Activated naive CD8-positive, alpha-beta T cell treated with anti-CD3 and anti-CD28 coated beads, Interleukin-2, amount 10 ng/mL, durations not matched to agents 7 days and 5 days (primary cell): Measurements from ENCODE around the gene ADIG. TPM values are rescaled to one million over a fixed set of nuclear protein-coding genes. Genes with fewer than 3 reads are reported as not detected.

Source experiments
- ATAC-seq: fragments of 150-1000 bp; cut with Tn5 transposase; one replicate; pipeline ENCODE4 v1.10.0; 2021; ENCODE audit warnings: low read depth, moderate library complexity
- POLR2A ChIA-PET: fragments of 350-600 bp; sonication (Branson Sonifier 250); formaldehyde crosslinking; loops from one replicate; lab custom pipeline; 2021; ENCODE audit warnings: antibody characterized with exemption; lab: Charles Lee
- DNase-seq: peaks from one replicate; pipeline ENCODE4 v3.0.0; 2021
- H3K27ac Mint-ChIP-seq: one replicate; pipeline ENCODE4 v1.8.0; 2022; ENCODE audit warnings: mild to moderate bottlenecking, mixed read lengths
- H3K27me3 Mint-ChIP-seq: one replicate; pipeline ENCODE4 v1.8.0; 2022; ENCODE audit warnings: mild to moderate bottlenecking, moderate library complexity, mixed read lengths
- H3K36me3 Mint-ChIP-seq: one replicate; pipeline ENCODE4 v1.8.0; 2021; ENCODE audit warnings: mild to moderate bottlenecking, mixed read lengths
- H3K4me1 Mint-ChIP-seq: one replicate; pipeline ENCODE4 v1.8.0; 2021; ENCODE audit warnings: mixed read lengths
- H3K4me3 Mint-ChIP-seq: one replicate; pipeline ENCODE4 v1.8.0; 2022; ENCODE audit warnings: mild to moderate bottlenecking, moderate library complexity, mixed read lengths
- H3K9me3 Mint-ChIP-seq: one replicate; pipeline ENCODE4 v1.8.0; 2021; ENCODE audit warnings: mixed read lengths
- total RNA-seq, 2 experiments: library from RNA; stranded (reverse); gene quantifications; one replicate each; pipeline ENCODE4 v1.2.3, GENCODE V29; 2021

The ADIG gene
- total RNA-seq, 2 experiments from 2014 or later, result not detected

DNA sequence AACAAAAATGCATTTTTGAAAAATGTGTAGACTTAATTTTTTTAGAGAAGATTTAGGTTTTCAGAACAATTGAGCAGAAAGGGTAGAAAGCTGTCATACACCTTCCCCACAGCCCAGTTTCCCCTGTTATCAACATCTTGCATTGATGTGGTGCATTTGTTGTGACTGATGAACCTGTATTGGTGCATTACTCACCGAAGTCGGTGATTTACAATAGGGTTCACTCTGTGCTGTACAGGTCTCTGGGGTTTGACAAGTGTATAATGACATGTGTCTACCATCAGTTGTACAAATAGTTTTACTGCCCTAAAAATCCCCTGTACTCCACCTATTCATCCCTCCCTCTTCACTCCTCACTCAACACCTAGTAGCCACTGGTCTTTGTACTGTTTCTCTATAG, 23.8 kb upstream of the ADIG start:
- Mint-ChIP-seq H3K4me1 (no peaks in the 10 kb centered on the region), H3K27ac (no peak overlapping the region)
- POLR2A ChIA-PET, result no interaction called here

DNA sequence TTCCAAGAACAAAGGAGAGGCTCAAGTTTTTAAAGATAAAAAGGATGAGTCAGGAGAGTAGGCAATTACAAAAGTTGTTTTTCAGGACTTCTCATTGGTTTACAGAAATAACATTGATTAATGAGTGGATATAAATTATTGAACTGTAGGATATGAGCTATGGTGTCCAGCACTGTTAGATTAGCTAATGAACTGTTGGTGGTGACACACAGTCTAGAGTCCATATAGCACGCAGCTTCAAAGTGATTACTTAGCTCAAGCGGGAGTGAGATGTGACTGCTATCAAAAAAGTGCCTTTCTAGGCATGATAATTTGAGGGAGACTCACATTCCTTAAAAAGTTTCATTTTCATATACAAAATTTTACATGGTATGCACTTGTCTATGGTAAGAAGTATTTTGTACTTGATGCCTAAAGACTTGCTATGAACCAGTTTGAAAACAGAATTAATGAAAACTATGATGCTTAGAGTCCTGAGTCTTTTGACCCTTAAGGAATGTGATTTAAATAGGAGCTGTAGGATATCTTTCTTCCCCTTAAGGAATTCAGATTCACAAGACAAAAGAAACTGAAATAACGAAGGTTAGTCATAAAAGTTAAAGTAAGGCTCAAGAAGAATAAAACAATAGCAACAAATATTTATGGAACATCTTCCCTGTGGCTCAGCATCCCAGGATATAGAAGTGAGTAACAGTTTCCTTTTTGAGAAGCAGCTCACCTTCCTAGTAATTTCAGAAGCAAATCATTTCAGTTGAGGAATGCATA, 22.2 kb upstream of the ADIG start:
- POLR2A ChIA-PET, result no interaction called here
- no peak for DNase-seq
- no peaks in the 10 kb centered on the region for H3K4me1 Mint-ChIP-seq
- H3K27ac Mint-ChIP-seq, result no peak overlapping the region
- H3K27me3 Mint-ChIP-seq, result no peaks in the 10 kb centered on the region
- no peak overlapping the region for H3K4me3 Mint-ChIP-seq
- no peaks in the 10 kb centered on the region for H3K9me3 Mint-ChIP-seq
- no peak for ATAC-seq
- peaks cover 21% of the 10 kb centered on the region for H3K36me3 Mint-ChIP-seq

More for the DNA sequence above, 23.8 kb upstream of the ADIG start:
- no peak for ATAC-seq
- Mint-ChIP-seq H3K4me3 (no peak overlapping the region), H3K27me3 (no peaks in the 10 kb centered on the region), H3K9me3 (no peaks in the 10 kb centered on the region), H3K36me3 (peaks cover 21% of the 10 kb centered on the region)
- DNase-seq, result no peak

DNA sequence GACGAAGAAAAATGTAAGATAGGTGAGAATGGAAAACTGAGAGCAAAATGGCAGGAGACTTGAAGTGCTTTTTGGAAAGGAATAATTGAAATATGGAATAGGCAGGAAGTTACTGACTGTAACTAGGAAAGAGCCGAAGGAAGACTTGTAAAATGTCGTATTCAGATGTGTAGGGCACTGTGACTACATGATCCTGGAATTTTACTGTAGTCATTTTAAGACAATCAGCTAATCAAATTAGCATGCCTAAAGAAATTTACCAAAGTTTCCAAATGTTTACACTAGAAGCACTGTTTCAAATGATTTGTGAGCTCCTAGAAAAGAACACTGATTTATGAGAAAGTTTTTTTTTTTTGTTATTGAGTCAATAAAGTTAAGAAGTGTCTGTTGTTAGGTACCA, 21.2 kb upstream of the ADIG start:
- H3K9me3 Mint-ChIP-seq, result no peaks in the 10 kb centered on the region
- no peaks in the 10 kb centered on the region for H3K4me1 Mint-ChIP-seq
- POLR2A ChIA-PET, result no interaction called here
- no peak overlapping the region for H3K27ac Mint-ChIP-seq
- DNase-seq, result no peak
- H3K27me3 Mint-ChIP-seq, result no peaks in the 10 kb centered on the region
- no peak for ATAC-seq
- no peak overlapping the region for H3K4me3 Mint-ChIP-seq
- peaks cover 17% of the 10 kb centered on the region for H3K36me3 Mint-ChIP-seq

DNA sequence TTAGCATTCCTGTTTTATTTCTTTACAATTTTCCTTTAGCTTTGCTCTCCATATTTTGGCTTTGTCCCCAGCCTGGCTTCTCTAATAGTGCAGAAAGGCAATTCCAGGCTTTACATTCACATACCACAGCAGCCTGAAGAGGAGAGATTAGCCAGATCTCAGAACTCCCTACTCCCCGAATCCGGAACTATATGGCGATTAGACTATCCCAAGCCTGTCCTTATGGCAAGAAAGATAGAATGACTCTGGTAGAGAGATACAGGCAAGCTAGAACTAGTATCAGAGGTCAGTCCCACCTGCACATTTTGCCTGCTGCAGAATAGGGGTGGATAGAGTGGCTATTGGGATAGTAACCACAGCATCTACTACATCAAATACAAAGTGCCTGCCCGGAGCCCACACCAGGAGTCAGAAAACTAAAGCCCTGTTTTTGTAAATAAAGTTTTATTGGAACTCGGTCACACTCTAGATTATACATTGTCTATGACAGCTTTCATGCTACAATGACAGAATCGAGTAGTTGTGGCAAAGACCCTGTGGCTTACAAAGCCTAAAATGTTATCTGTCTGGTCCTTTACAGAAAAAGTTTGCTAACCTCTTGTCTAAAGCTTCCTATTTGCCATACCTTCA, 17.1 kb upstream of the ADIG start:
- POLR2A ChIA-PET, result no interaction called here
- H3K9me3 Mint-ChIP-seq, result no peaks in the 10 kb centered on the region
- H3K36me3 Mint-ChIP-seq, result peaks cover 11% of the 10 kb centered on the region
- ATAC-seq, result no peak
- no peaks in the 10 kb centered on the region for H3K4me1 Mint-ChIP-seq
- no peak for DNase-seq
- no peak overlapping the region for H3K27ac Mint-ChIP-seq
- no peak overlapping the region for H3K4me3 Mint-ChIP-seq
- no peaks in the 10 kb centered on the region for H3K27me3 Mint-ChIP-seq

DNA sequence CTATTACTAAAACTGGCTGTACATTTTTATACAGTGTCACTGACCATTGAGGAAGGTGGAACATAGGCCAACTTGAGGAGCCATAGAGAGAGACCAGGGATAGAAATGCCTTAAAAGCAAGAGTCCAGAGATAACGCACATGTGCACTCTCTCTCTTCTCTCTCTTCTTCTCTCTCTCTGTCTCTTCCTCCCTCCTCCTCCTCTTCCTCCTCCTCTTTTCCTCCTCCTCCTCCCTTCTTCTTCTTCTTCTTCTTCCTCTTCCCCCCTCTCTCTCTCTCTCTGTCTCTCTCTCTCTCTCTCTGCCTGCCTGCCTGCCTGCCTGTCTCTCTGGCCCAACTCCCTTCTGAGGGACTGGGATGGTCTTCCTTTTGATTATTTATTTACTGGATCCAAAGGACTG, 16.3 kb upstream of the ADIG start:
- H3K27me3 Mint-ChIP-seq, result no peaks in the 10 kb centered on the region
- POLR2A ChIA-PET, result no interaction called here
- H3K4me3 Mint-ChIP-seq, result no peak overlapping the region
- no peaks in the 10 kb centered on the region for H3K9me3 Mint-ChIP-seq
- H3K27ac Mint-ChIP-seq, result no peak overlapping the region
- DNase-seq (no peak), ATAC-seq (no peak)
- peaks cover 6% of the 10 kb centered on the region for H3K36me3 Mint-ChIP-seq
- no peaks in the 10 kb centered on the region for H3K4me1 Mint-ChIP-seq

DNA sequence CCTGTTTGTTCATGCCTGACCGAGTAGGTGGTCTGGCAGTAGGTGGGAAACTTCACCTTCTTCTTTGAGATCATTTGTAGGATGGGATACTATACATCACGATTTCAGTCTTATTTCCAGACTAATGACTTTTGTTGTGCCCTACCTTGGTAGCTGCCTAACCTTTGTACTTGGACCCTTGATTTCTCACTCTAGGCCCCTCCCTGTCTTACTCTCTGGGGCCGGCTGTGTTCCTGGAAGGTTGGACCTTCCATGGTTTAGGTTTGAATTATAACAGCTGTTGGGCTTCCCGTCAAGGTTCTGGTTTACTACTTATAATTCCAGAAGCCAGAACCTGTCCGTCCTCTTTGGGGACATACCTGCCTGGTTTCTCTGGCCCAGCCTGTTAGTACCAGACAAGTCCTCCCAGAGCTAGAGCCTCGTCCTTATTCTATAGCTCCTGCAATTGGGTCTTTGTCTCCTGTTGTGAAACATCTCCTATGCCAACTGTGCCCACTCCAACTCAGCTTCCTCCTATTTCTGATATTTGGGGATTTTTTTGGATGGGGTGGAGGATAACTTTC, 14.9 kb upstream of the ADIG start:
- no peaks in the 10 kb centered on the region for H3K27me3 Mint-ChIP-seq
- ATAC-seq (no peak), DNase-seq (no peak)
- POLR2A ChIA-PET, result no interaction called here
- H3K4me3 Mint-ChIP-seq, result no peak overlapping the region
- H3K27ac Mint-ChIP-seq, result no peak overlapping the region
- H3K9me3 Mint-ChIP-seq, result no peaks in the 10 kb centered on the region
- H3K4me1 Mint-ChIP-seq, result no peaks in the 10 kb centered on the region
- peaks cover 10% of the 10 kb centered on the region for H3K36me3 Mint-ChIP-seq

DNA sequence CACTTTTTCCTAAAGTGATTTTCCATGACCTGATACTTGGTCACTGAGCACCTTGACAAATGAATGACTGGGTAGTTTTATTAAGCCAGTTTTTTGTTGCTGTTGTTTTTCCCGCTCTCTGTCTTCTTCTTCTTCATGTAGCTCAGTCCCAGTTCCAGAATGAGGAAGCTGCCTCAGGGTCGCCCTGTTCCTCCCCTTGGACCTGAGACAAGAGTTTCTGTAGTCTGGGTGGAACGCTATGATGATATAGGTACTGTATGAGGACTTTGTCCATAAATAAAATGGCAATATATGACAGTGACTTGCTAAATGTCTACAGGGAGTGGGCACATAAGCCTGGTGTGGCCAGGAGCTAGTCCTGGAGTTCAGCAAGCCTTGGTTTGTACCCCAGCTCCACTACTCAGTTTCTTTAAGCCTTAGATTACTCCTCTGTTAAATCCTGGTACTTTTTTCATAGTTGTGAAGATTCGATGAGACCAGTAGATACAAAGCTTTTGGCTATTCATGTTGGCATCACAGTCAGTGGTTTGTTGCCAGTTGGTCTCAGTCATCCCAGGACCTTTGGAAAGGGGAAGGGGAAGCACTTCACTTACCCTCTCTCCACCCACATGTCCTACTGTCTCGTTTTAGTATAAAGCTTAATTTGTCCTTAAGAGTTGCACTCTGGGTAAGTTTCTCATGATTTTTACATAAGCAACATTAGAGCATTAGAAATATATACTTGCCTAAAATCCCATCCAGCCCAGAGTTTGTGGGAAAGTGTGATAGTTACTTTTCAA, 11.1 kb upstream of the ADIG start:
- DNase-seq (no peak), ATAC-seq (no peak)
- POLR2A ChIA-PET, result no interaction called here
- no peaks in the 10 kb centered on the region for H3K9me3 Mint-ChIP-seq
- no peak overlapping the region for H3K27ac Mint-ChIP-seq
- H3K27me3 Mint-ChIP-seq, result no peaks in the 10 kb centered on the region
- H3K4me1 Mint-ChIP-seq, result no peaks in the 10 kb centered on the region
- H3K4me3 Mint-ChIP-seq, result no peak overlapping the region
- H3K36me3 Mint-ChIP-seq, result peaks cover 14% of the 10 kb centered on the region

DNA sequence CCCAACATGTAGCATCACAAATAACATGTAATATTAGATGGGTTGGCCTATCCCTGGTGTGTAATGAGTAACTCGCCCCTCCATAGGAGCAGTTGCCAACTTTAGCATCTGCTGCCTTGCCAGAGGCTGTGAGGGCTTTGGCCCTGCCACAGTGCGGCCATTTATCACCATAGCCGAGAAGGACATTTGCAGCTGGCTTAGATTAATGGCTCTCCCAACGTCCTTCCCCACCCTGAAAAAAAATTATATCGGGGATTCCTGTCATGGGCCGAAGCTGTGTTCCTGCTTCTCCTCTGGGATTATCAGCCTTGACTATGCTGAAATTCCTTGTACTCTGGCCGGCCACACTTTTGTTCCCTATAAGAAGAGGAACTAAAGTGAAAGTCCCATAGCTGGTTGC, 7.6 kb upstream of the ADIG start:
- Mint-ChIP-seq H3K9me3 (no peaks in the 10 kb centered on the region), H3K36me3 (peaks cover 16% of the 10 kb centered on the region), H3K4me3 (no peak overlapping the region), H3K27ac (no peak overlapping the region), H3K27me3 (no peaks in the 10 kb centered on the region), H3K4me1 (no peaks in the 10 kb centered on the region)
- DNase-seq (no peak), ATAC-seq (no peak)
- POLR2A ChIA-PET, result no interaction called here

DNA sequence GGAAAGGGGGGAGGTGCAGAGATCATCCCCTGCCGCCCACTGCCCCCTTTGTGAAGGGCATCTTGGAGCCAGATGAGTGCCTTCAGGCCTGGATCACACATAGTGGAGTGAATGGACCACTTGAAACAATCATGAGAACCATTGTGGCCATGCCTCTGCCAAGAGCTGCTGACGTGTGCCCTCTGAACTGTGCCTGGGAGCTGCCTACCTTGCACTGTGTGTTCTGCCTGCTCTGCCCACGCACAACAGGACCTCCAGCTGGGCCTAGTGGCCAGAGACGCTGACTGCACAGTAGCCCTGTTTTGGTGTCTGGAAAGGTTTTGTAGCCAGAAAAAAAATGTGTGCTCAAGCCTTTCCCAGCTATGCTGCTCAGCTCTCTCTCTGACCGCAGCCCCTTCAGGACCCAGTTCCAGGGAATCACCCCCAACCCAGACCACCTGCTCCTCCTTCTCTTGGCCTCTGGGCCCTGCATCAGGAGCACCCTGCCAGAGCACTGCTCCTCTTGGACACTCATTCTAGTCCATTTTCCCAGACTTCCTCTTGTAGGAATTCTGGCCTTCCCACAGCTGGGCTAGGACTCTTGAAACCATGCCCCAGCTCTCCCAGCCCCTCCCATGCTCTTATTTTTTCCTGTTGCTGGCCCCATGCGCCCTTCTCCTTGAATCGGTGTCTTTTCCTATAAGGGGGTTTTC, 1.6 kb upstream of the ADIG start:
- Mint-ChIP-seq H3K4me1 (no peaks in the 10 kb centered on the region), H3K9me3 (no peaks in the 10 kb centered on the region), H3K27me3 (peaks cover 5% of the 10 kb centered on the region), H3K27ac (no peak overlapping the region), H3K4me3 (no peak overlapping the region), H3K36me3 (peaks cover 8% of the 10 kb centered on the region)
- POLR2A ChIA-PET, result no interaction called here
- ATAC-seq (no peak), DNase-seq (no peak)

DNA sequence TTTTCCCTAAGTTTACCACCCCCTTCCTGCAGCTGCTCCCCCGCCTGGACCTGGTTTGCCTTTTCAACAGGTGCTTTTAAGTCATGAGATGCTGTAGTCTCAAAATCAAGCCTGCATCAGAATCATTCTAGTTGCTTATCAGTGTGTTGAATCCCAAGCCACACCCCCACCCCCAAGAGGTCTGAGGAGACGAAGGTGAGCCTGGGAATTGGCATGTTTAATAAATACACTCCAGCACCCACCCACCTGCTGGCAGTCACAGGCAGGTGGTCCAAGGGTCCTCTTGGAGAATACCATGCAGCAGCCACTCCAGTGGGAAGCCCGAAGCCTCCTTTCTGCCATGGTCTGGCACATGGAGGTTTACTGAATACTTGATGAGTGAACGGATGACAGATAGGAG, 1.1 kb upstream of the ADIG start:
- peaks cover 6% of the 10 kb centered on the region for H3K27me3 Mint-ChIP-seq
- H3K27ac Mint-ChIP-seq, result no peak overlapping the region
- H3K9me3 Mint-ChIP-seq, result no peaks in the 10 kb centered on the region
- H3K4me3 Mint-ChIP-seq, result no peak overlapping the region
- POLR2A ChIA-PET, result no interaction called here
- H3K36me3 Mint-ChIP-seq, result peaks cover 5% of the 10 kb centered on the region
- DNase-seq, result no peak
- no peak for ATAC-seq
- no peaks in the 10 kb centered on the region for H3K4me1 Mint-ChIP-seq

DNA sequence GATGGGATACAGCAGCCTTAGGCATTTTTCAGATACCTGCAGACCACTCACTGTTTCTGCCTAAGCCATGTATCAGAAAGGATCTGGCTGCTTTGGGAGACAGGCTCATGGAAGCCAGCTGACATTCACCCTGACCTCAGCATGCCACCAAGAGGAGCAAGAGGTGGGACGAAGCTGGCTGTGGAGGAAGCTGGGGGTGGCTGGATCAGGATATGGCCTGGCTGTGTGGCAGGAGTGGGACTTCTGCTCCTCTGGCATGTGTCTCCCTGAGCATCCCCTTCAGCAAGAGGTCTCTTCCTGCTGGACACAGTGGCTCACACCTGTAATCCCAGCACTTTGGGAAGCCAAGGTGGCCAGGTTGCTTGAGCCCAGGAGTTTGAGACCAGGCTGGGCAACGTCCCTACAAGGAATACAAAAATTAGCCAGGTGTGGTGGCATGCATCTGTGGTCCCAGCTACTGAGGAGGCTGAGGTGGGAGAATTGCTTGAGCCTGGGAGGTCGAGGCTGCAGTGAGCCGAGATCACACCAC, 897 bp downstream of the ADIG start:
- DNase-seq (no peak), ATAC-seq (no peak)
- Mint-ChIP-seq H3K36me3 (no peaks in the 10 kb centered on the region), H3K4me1 (no peaks in the 10 kb centered on the region), H3K27me3 (peaks cover 6% of the 10 kb centered on the region), H3K9me3 (no peaks in the 10 kb centered on the region), H3K27ac (no peak overlapping the region), H3K4me3 (no peak overlapping the region)
- POLR2A ChIA-PET, result no interaction called here

DNA sequence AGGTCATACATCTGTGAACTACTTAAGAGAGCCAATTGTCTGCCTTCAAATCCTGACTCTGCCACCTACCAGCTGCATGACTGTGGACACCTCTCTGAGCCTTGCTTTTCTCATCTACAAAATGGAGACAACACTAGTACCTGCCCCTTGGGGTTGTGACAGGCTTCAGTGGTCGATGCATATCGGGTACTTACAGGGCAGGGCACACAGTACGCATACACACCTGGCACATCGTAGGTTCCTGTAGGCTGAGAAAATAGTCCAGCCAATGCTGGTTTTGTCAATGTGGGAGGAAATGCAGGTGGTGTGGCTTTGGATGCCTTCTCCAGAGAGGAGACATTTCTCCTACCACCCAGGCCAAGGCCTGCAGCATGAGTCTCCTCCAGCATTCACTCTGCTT, 2.3 kb downstream of the ADIG start:
- Mint-ChIP-seq H3K27me3 (peaks cover 10% of the 10 kb centered on the region), H3K27ac (no peak overlapping the region), H3K36me3 (no peaks in the 10 kb centered on the region), H3K4me1 (no peaks in the 10 kb centered on the region), H3K4me3 (no peak overlapping the region), H3K9me3 (no peaks in the 10 kb centered on the region)
- no peak for DNase-seq
- POLR2A ChIA-PET, result no interaction called here
- ATAC-seq, result no peak
